Neural crest cell (in vitro differentiated cells): Measurements from ENCODE around the gene CHST11. TPM values are rescaled to one million over a fixed set of nuclear protein-coding genes. Genes with fewer than 3 reads are reported as not detected.

Experiments used
- DNase-seq: peaks from one replicate; pipeline ENCODE4 v3.0.0; 2021; ENCODE audit warnings: low read depth, mixed read lengths, low spot score
- H3K27ac Mint-ChIP-seq: one replicate; pipeline ENCODE4 v1.8.0; 2021; ENCODE audit warnings: mild to moderate bottlenecking, mixed read lengths; ENCODE audit not compliant: unreplicated experiment
- H3K27me3 Mint-ChIP-seq: 2 replicates; pipeline ENCODE4 v1.8.0; 2021; ENCODE audit warnings: low read depth, mild to moderate bottlenecking, mixed read lengths
- H3K36me3 Mint-ChIP-seq: 2 replicates; pipeline ENCODE4 v1.8.0; 2021; ENCODE audit warnings: low read depth, mild to moderate bottlenecking, mixed read lengths
- H3K4me1 Mint-ChIP-seq: 2 replicates; pipeline ENCODE4 v1.8.0; 2021; ENCODE audit warnings: mixed read lengths
- H3K4me3 Mint-ChIP-seq: one replicate; pipeline ENCODE4 v1.8.0; 2021; ENCODE audit warnings: mild to moderate bottlenecking, mixed read lengths
- H3K9me3 Mint-ChIP-seq: 2 replicates; pipeline ENCODE4 v1.8.0; 2021; ENCODE audit warnings: mixed read lengths
- total RNA-seq: library from RNA; stranded (reverse); gene quantifications from 2 replicates; pipeline ENCODE4 v1.2.1, GENCODE V29; 2021
- TF ChIP-seq, protein P1 (sequence below): fragments of 200-600 bp; sonication (generic); conservative IDR thresholded peaks from 2 replicates; pipeline ENCODE4 v1.5.0; 2021; ENCODE audit warnings: antibody characterized with exemption, mild to moderate bottlenecking

Gene CHST11
- total RNA-seq, 1 donor from 2014 or later = 10.0 TPM

DNA sequence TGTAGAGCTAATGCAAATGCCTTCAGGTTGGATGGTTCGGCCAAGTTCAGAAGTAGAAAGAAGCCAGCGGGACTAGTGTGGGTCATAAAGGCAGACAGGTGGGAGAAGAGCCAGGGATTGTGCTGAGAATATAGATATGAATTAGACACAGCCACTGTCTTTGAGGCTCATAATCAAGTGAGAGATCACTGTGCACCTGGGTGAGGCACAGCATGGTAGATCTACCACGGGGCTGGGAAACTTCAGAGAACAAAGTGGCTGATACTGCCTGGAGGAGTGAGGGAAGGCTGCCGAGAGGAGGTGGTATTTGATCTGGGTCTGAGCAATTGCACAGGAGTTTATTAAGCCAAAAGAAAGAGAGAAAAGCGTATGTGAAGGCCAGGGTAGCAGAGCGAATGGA lies 40.6 kb upstream of the CHST11 start:
- TF ChIP-seq, protein P1, sequence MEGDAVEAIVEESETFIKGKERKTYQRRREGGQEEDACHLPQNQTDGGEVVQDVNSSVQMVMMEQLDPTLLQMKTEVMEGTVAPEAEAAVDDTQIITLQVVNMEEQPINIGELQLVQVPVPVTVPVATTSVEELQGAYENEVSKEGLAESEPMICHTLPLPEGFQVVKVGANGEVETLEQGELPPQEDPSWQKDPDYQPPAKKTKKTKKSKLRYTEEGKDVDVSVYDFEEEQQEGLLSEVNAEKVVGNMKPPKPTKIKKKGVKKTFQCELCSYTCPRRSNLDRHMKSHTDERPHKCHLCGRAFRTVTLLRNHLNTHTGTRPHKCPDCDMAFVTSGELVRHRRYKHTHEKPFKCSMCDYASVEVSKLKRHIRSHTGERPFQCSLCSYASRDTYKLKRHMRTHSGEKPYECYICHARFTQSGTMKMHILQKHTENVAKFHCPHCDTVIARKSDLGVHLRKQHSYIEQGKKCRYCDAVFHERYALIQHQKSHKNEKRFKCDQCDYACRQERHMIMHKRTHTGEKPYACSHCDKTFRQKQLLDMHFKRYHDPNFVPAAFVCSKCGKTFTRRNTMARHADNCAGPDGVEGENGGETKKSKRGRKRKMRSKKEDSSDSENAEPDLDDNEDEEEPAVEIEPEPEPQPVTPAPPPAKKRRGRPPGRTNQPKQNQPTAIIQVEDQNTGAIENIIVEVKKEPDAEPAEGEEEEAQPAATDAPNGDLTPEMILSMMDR = no peak
- Mint-ChIP-seq H3K4me1 (no peaks in the 10 kb centered on the region), H3K27me3 (no peaks in the 10 kb centered on the region), H3K4me3 (no peak overlapping the region), H3K27ac (no peak overlapping the region), H3K36me3 (no peaks in the 10 kb centered on the region), H3K9me3 (no peaks in the 10 kb centered on the region)
- DNase-seq = no peak

DNA sequence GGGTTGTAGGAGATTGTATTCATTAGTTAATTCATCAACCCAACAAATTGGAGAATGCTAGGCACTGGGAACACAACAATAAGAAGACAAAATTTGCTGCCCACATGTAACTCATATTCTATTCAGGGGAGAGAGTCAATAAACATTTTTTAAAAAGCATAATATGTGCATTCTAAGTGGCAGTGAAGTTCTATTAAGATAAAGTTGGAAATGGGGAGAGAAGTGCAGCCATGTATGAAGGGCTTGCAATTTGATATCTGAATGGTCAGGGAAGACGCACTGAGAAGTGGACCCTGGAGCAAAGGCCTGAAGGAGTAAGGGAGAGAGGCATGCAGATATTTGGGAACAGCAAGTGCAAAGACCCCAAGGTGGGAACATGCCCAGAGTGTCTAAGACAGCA lies 40.2 kb upstream of the CHST11 start:
- no peak overlapping the region for H3K4me3 Mint-ChIP-seq
- H3K27me3 Mint-ChIP-seq = no peaks in the 10 kb centered on the region

DNA sequence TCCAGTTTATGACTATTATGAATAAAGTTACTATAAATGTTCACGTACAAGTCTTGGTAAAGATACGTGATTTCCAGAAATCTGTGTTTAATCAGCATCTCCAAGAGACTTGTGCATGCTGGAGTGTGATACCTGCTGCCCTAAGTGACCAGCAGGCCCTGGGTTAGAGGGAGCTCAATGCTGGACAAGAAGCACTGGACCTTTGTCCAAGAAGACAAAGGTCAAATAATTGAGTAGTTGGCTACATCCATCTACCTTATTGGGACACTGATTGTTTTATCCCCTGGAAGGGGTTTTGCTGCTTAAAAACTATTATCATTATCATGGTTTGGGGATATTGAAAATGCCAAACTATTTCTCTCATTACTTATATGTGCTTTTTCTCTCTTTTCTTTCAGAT lies 37.0 kb upstream of the CHST11 start:
- DNase-seq = no peak
- TF ChIP-seq, protein P1 = no peak
- Mint-ChIP-seq H3K27me3 (peaks cover 2% of the 10 kb centered on the region), H3K36me3 (no peaks in the 10 kb centered on the region), H3K4me3 (no peak overlapping the region), H3K27ac (no peak overlapping the region), H3K4me1 (no peaks in the 10 kb centered on the region), H3K9me3 (no peaks in the 10 kb centered on the region)

More for the DNA sequence above, 40.2 kb upstream of the CHST11 start:
- H3K9me3 Mint-ChIP-seq = no peaks in the 10 kb centered on the region
- no peaks in the 10 kb centered on the region for H3K4me1 Mint-ChIP-seq
- no peak overlapping the region for H3K27ac Mint-ChIP-seq
- no peaks in the 10 kb centered on the region for H3K36me3 Mint-ChIP-seq
- TF ChIP-seq, protein P1 = no peak
- DNase-seq = no peak

DNA sequence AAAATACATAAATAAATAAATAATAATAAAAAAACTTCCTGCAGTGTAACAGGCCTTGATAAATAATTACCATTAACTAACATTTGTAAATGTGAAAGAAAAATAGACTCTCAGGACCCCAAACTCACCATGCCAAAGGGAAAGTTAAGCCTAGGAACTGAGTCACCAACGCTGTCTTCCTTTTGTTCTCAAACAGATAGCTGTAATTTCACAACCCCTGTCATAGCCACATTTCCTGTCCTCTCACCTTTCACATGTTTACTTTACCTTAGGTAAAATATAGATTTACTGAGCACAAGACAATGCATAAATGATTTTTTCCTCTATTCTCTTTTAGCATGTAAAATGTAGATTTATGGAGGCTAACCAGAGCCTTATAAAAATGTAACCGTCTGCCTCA lies 35.9 kb upstream of the CHST11 start:
- DNase-seq = no peak
- TF ChIP-seq, protein P1 = no peak
- Mint-ChIP-seq H3K36me3 (no peaks in the 10 kb centered on the region), H3K4me3 (no peak overlapping the region), H3K27ac (no peak overlapping the region), H3K27me3 (peaks cover 2% of the 10 kb centered on the region), H3K9me3 (no peaks in the 10 kb centered on the region), H3K4me1 (no peaks in the 10 kb centered on the region)

DNA sequence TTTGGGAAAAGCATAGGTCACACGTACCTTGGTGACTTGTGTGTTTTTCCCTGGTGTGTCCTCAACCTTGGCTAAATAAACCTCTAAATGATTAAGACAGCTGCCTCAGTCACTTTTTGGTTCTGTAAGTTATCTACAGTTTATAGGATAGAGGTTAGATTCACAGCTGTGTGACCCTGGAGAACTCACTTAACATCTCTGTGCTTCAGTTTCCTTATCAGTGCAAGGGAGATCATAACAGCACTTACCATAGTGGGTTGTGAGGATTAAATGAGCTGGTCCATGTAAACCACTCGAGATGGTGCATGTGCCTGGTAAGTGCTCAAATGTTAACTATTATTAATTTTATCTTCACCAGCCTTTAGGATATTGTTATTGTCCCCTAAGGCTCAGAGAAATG lies 35.4 kb upstream of the CHST11 start:
- Mint-ChIP-seq H3K9me3 (no peaks in the 10 kb centered on the region), H3K27me3 (peaks cover 2% of the 10 kb centered on the region), H3K4me1 (no peaks in the 10 kb centered on the region), H3K27ac (no peak overlapping the region), H3K4me3 (no peak overlapping the region), H3K36me3 (no peaks in the 10 kb centered on the region)
- TF ChIP-seq, protein P1 = no peak
- DNase-seq = no peak

DNA sequence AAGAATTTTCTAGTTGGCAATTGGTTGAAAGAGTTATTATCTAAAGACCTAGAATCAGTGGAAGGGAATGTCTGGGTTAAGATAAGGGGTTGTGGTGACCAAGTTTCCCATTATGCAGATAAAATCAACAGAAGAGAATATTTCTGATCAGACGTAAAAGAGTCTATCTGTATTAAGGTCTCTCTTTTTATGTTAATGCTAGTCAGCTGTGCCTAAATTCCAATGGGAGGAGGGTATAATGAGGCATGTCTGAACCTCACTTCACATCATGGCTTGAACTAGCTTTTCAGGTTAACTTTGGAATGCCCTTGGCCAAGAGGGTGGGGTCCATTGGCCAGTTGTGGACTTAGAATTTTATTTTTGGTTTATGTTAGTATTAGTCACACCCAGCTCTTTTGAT lies 34.3 kb upstream of the CHST11 start:
- Mint-ChIP-seq H3K36me3 (no peaks in the 10 kb centered on the region), H3K4me1 (no peaks in the 10 kb centered on the region), H3K9me3 (no peaks in the 10 kb centered on the region), H3K27me3 (peaks cover 2% of the 10 kb centered on the region), H3K27ac (no peak overlapping the region), H3K4me3 (no peak overlapping the region)
- DNase-seq = no peak
- TF ChIP-seq, protein P1 = no peak
